GM12874 (cell line): ENCODE data around the gene SCRG1.

ENCODE experiments used
- CTCF ChIP-seq: IDR thresholded peaks from 2 replicates; pipeline ENCODE4 v1.5.1; 2011; ENCODE audit warnings: low read depth, mild to moderate bottlenecking, control low read depth, low read length, moderate library complexity; ENCODE audit not compliant: insufficient read depth

The SCRG1 gene

GRCh38 chr4:173420324-173420752 lies 21.4 kb upstream of the SCRG1 start:
- TF ChIP-seq CTCF = peak; percentile 27; the same call in 1 of the 2 replicates

GRCh38 chr4:173418639-173419038 lies 19.7 kb upstream of the SCRG1 start:
- no peak for TF ChIP-seq CTCF

- no peak for TF ChIP-seq CTCF
Observed at GRCh38 chr4:173417833-173418232, 18.9 kb upstream of the SCRG1 start.

- TF ChIP-seq CTCF = no peak
Observed at GRCh38 chr4:173415885-173416653, 17.2 kb upstream of the SCRG1 start.

GRCh38 chr4:173415092-173415491 lies 16.2 kb upstream of the SCRG1 start:
- TF ChIP-seq CTCF = no peak

- TF ChIP-seq CTCF = no peak
Observed at GRCh38 chr4:173414456-173414855, 15.5 kb upstream of the SCRG1 start.

GRCh38 chr4:173413036-173413435 lies 14.1 kb upstream of the SCRG1 start:
- no peak for TF ChIP-seq CTCF
